K562 (cell line): Measurements from ENCODE around the gene RELA. TPM values are rescaled to one million over a fixed set of nuclear protein-coding genes. Genes with fewer than 3 reads are reported as not detected.

Experiments used
- ATAC-seq: fragments of 200-7000 bp; cut with Tn5 transposase; 3 replicates; pipeline ENCODE4 v1.9.1; 2020; ENCODE audit warnings: moderate library complexity
- BruUV-seq: library from RNA; stranded (reverse); fragments of 400-500 nt; replicated peaks from 2 replicates; lab custom pipeline; 2021; lab: Mats Ljungman, UMichigan
- CTCF ChIA-PET: fragments of 300-600 bp; formaldehyde crosslinking; extraction: SDS; loops from one replicate; lab custom pipeline; 2021; ENCODE audit warnings: low intra/inter-chr PET ratio; lab: Yijun Ruan, JAX
- POLR2A ChIA-PET: fragments of 300-600, 350-650 bp; sonication (Branson Sonifier 250); formaldehyde crosslinking; extraction: SDS; loops from one replicate; lab custom pipeline; 2021; ENCODE audit warnings: antibody characterized with exemption, inconsistent platforms; lab: Yijun Ruan, JAX
- DNase-seq, 4 experiments: peaks; one replicate each; pipeline versions ENCODE4 v3.0.0 to v3.0.0-alpha.2; 2011 to 2018; ENCODE audit warnings: low spot score in 3 of 4, mixed read lengths in 3 of 4; ENCODE audit errors: extremely low read depth in 1 of 4
- FAIRE-seq: peaks from 2 replicates; lab custom pipeline; 2011; peaks lifted over from hg19 to GRCh38; lab: Jason Lieb, UNC
- H2AFZ ChIP-seq: 2 replicates; pipeline ENCODE4 v1.6.0; 2011; ENCODE audit warnings: low read depth, low read length, control low read depth, inconsistent platforms
- H3K27ac ChIP-seq: fragments of 200-600 bp; 3 replicates; pipeline ENCODE4 v1.8.0; 2011; ENCODE audit warnings: low read depth, mild to moderate bottlenecking, control low read depth, inconsistent platforms, low read length, moderate library complexity, mixed read lengths; ENCODE audit errors: extremely low read depth
- H3K27me3 ChIP-seq, 2 experiments: fragments of 300-600 bp in 1 of 2; 2 replicates in 1 of 2; 3 replicates in 1 of 2; pipeline versions ENCODE4 v1.6.0 to v1.8.0; 2011; ENCODE audit warnings: inconsistent platforms in 2 of 2, low read length in 2 of 2, mild to moderate bottlenecking in 1 of 2, mixed read lengths in 1 of 2, moderate library complexity in 1 of 2; ENCODE audit not compliant: control insufficient read depth in 2 of 2, insufficient read depth in 2 of 2
- H3K36me3 ChIP-seq: fragments of 300-600 bp; 3 replicates; pipeline ENCODE4 v1.8.0; 2011; ENCODE audit warnings: mild to moderate bottlenecking, low read length, inconsistent platforms; ENCODE audit not compliant: control insufficient read depth, insufficient read depth
- H3K4me1 ChIP-seq, 2 experiments: fragments of 200-600 bp in 1 of 2; replicated peaks in 1 of 2; 2 replicates in 1 of 2; 3 replicates in 1 of 2; pipeline versions ENCODE4 v1.5.1 to v1.8.0; 2011; ENCODE audit warnings: inconsistent platforms in 2 of 2, low read length in 2 of 2, mild to moderate bottlenecking in 1 of 2, mixed read lengths in 1 of 2, moderate library complexity in 1 of 2; ENCODE audit not compliant: control insufficient read depth in 2 of 2, insufficient read depth in 2 of 2
- H3K4me2 ChIP-seq: 2 replicates; pipeline ENCODE4 v1.6.1; 2011; ENCODE audit warnings: low read length, control low read depth, inconsistent platforms, mixed read lengths; ENCODE audit not compliant: insufficient read depth
- H3K4me3 ChIP-seq: fragments of 200-600 bp; sonication (generic), shearing (Covaris generic); 2 replicates; pipeline ENCODE4 v1.5.1; 2016; ENCODE audit warnings: control low read depth, inconsistent platforms
- H3K79me2 ChIP-seq: fragments of 200-600 bp; 3 replicates; pipeline ENCODE4 v1.8.0; 2011; ENCODE audit warnings: low read length, inconsistent platforms; ENCODE audit not compliant: control insufficient read depth, insufficient read depth
- H3K9ac ChIP-seq, 2 experiments: 2 replicates each; pipeline versions ENCODE4 v1.6.0 to v1.6.1; 2011; ENCODE audit warnings: low read depth in 2 of 2, low read length in 2 of 2, control low read depth in 1 of 2, inconsistent platforms in 1 of 2, mild to moderate bottlenecking in 1 of 2, mixed read lengths in 1 of 2; ENCODE audit not compliant: insufficient read depth in 1 of 2
- H3K9me1 ChIP-seq: one replicate; pipeline ENCODE4 v1.6.0; 2011; ENCODE audit warnings: inconsistent platforms, mild to moderate bottlenecking, low read length, moderate library complexity; ENCODE audit not compliant: control insufficient read depth, insufficient read depth
- H3K9me3 ChIP-seq: replicated peaks from 2 replicates; pipeline ENCODE4 v1.5.1; 2011; ENCODE audit warnings: low read depth, low read length, inconsistent platforms; ENCODE audit not compliant: control insufficient read depth, insufficient read depth
- H4K20me1 ChIP-seq: replicated peaks from 2 replicates; pipeline ENCODE4 v1.6.1; 2011; ENCODE audit warnings: low read length, inconsistent platforms, mixed read lengths; ENCODE audit not compliant: control insufficient read depth, insufficient read depth
- HES1 ChIP-seq: fragments of 450-650 bp; IDR thresholded peaks from 2 replicates; pipeline ENCODE4 v1.6.1; 2016; ENCODE audit warnings: low read depth, mild to moderate bottlenecking, moderate library complexity
- POLR2A ChIP-seq: fragments of 450-650 bp; conservative IDR thresholded peaks from 2 replicates; pipeline ENCODE4 v1.6.1; 2016
- POLR2G ChIP-seq: fragments of 200-400 bp; formaldehyde crosslinking; IDR thresholded peaks from 2 replicates; pipeline ENCODE4 v1.6.1; 2017; ENCODE audit warnings: low read depth, mild to moderate bottlenecking, antibody characterized with exemption, low read length, moderate library complexity
- RBFOX2 ChIP-seq: fragments of 200-400 bp; formaldehyde crosslinking; IDR thresholded peaks from 2 replicates; pipeline ENCODE4 v1.6.1; 2017; ENCODE audit warnings: low read depth, mild to moderate bottlenecking, low read length, moderate library complexity
- WGBS: fragments of 100-300 bp; shearing (Covaris generic); methylation state at CpG from one replicate; pipeline ENCODE4 v1.1.6; 2016; ENCODE audit warnings: low coverage, mixed read lengths; ENCODE audit not compliant: insufficient coverage; ENCODE audit errors: missing lambda C conversion rate; 5-methylcytosine and 5-hydroxymethylcytosine counted together
- in situ Hi-C: fragments of 300-500 bp; cut with MboI; formaldehyde crosslinking; loops from 4 replicates; pipeline ENCODE4 v1.15.0; 2018; ENCODE audit warnings: inconsistent platforms, mixed read lengths
- intact Hi-C: fragments of 100-400 bp; cut with micrococcal nuclease; formaldehyde crosslinking; loops from 2 replicates; pipeline ENCODE4 v1.14.2; 2022
- polyA plus RNA-seq, 8 experiments: library from polyadenylated mRNA; depleted of rRNA in 4 of 8; stranded (reverse) in 5 of 8; unstranded in 3 of 8; fragments of >200 nt; fragmentation: Nextera tagmentation in 2 of 8; fragmentation: Illumina TruSeq in 1 of 8; extraction: Ambion mirVana in 2 of 8; extraction: Trizol in 1 of 8; gene quantifications; 2 replicates each; pipeline versions ENCODE4 v1.2.1 to v1.2.3, GENCODE V29; 2011 to 2014; ENCODE audit warnings: inconsistent platforms in 1 of 8, missing spikeins in 1 of 8
- total RNA-seq, 7 experiments: library from RNA; depleted of rRNA in 6 of 7; stranded (reverse); fragments of >200 nt in 6 of 7; fragmentation: Illumina TruSeq in 2 of 7; extraction: Trizol in 2 of 7; gene quantifications; 2 replicates each; pipeline versions ENCODE4 v1.2.1 to v1.2.3, GENCODE V29; 2011 to 2021; ENCODE audit warnings: low replicate concordance in 1 of 7

Gene RELA
- total and polyA plus RNA-seq, 9 of the 15 experiments (the other 6 are each of a cell fraction or from before 2014, with no cell fraction given) = 6.0 to 67.4 (median 20.6) TPM

- H3K36me3 ChIP-seq = peaks cover 80% of the 10 kb centered on the region
- in situ Hi-C loops = no loop called here
- TF ChIP-seq POLR2A (no peak), HES1 (no peak), RBFOX2 (peak; percentile 55), POLR2G (peak; percentile 37; the same call in 1 of the 2 replicates)
- TF ChIP-seq, all 486 proteins: peak for 2
- H3K79me2 ChIP-seq = peaks cover 25% of the 10 kb centered on the region
- POLR2A ChIA-PET = interaction anchor here (0.6 to 1.1 kb wide), 8 partner anchors 9 to 88 kb away, joined by 3 to 5 read pairs (median 3); partner anchors contain the start of gene ZNRD2
- DNase-seq = no peak
- peaks cover 5% of the 10 kb centered on the region for H3K9me1 ChIP-seq
- peaks cover 16 to 23% of the 10 kb centered on the region in 2 experiments for H3K4me1 ChIP-seq
- no peak overlapping the region for H3K4me2 ChIP-seq
- CTCF ChIA-PET = no interaction called here
- intact Hi-C loops = no loop called here
- no peak for FAIRE-seq
- H3K4me3 ChIP-seq = no peak overlapping the region
- no peak for ATAC-seq
- no peak overlapping the region for H3K27ac ChIP-seq
- H3K27me3 ChIP-seq = no peaks in the 10 kb centered on the region
- 94% methylated on average over 18 of the region's 21 CpGs for WGBS
- H2AFZ ChIP-seq = no peak overlapping the region
- H4K20me1 ChIP-seq = 0 out of 2 replicates have a peak, but pooled peaks cover 4% of the 10 kb centered on the region
- no peaks in the 10 kb centered on the region for H3K9me3 ChIP-seq
- peak overlapping the region in 1 of 2 experiments; percentile 65; a peak in 1 of 4 replicates for H3K9ac ChIP-seq
- BruUV-seq = no TSS peak
Observed at GRCh38 chr11:65658174-65659021, 4.3 kb downstream of the RELA start.
